ENCODE measurements around the gene RORC.

GRCh38 chr1:151805066-151805820, 26.4 kb downstream of the RORC start, which contains the start of gene LINGO4:
- TF ChIP-seq TCF12 (IDR thresholded peaks at IDR 0.05; ENCODE audit: low read depth, low read length) (no peak), POLR2A (IDR thresholded peaks at IDR 0.05; ENCODE audit: control extremely low read depth in 1 of 2, low read depth in 2 of 2, low read length in 2 of 2) (no peak), SIN3A (conservative IDR thresholded peaks at IDR 0.05 in 1 of 2, IDR thresholded peaks at IDR 0.05 in 1 of 2; ENCODE audit: low read depth in 1 of 2, low read length in 2 of 2) (no peak), YY1 (IDR thresholded peaks at IDR 0.05; ENCODE audit: low read depth, low read length) (no peak), EZH2 (IDR thresholded peaks at IDR 0.05; ENCODE audit: low read depth, low read length, severe bottlenecking) (no peak), RXRA (IDR thresholded peaks at IDR 0.05; ENCODE audit: insufficient read depth, low read depth, low read length) (no peak), MAFK (IDR thresholded peaks at IDR 0.05; ENCODE audit: low read depth, low read length) (no peak)
- TF ChIP-seq, protein P1, sequence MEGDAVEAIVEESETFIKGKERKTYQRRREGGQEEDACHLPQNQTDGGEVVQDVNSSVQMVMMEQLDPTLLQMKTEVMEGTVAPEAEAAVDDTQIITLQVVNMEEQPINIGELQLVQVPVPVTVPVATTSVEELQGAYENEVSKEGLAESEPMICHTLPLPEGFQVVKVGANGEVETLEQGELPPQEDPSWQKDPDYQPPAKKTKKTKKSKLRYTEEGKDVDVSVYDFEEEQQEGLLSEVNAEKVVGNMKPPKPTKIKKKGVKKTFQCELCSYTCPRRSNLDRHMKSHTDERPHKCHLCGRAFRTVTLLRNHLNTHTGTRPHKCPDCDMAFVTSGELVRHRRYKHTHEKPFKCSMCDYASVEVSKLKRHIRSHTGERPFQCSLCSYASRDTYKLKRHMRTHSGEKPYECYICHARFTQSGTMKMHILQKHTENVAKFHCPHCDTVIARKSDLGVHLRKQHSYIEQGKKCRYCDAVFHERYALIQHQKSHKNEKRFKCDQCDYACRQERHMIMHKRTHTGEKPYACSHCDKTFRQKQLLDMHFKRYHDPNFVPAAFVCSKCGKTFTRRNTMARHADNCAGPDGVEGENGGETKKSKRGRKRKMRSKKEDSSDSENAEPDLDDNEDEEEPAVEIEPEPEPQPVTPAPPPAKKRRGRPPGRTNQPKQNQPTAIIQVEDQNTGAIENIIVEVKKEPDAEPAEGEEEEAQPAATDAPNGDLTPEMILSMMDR (IDR thresholded peaks at IDR 0.05; ENCODE audit: control extremely low read depth in 1 of 3, insufficient read depth in 1 of 3, low read depth in 1 of 3, low read length in 3 of 3) = no peak

All from H1 (cell line).